Large intestine (tissue), 12 donors: ENCODE measurements around the gene GLIPR1. TPM values are rescaled to one million over a fixed set of nuclear protein-coding genes. Genes with fewer than 3 reads are reported as not detected.
A peak's percentile ranks its signal among the peaks of the same experiment; 100 is the strongest.
"Not testable (repeated sequence)": the region's sequence is repeated elsewhere in the genome, so short reads cannot be mapped to it uniquely, and the experiment has no call there.

Source experiments
- DNase-seq, 2 donors: peaks; one replicate each; pipeline versions ENCODE4 v3.0.0 to v3.0.0-alpha.2; 2013
- H3K27ac ChIP-seq: one replicate; pipeline ENCODE4 v1.5.1; 2013; ENCODE audit warnings: low read length
- H3K27me3 ChIP-seq: 2 replicates; pipeline ENCODE4 v1.6.1; 2013; ENCODE audit warnings: low read length; ENCODE audit not compliant: control insufficient read depth, insufficient read depth
- H3K36me3 ChIP-seq: 2 replicates; pipeline ENCODE4 v1.6.1; 2013; ENCODE audit warnings: low read length; ENCODE audit not compliant: control insufficient read depth, insufficient read depth
- H3K4me1 ChIP-seq: one replicate; pipeline ENCODE4 v1.6.1; 2013; ENCODE audit warnings: low read length; ENCODE audit not compliant: control insufficient read depth, insufficient read depth
- H3K4me3 ChIP-seq: one replicate; pipeline ENCODE4 v1.5.1; 2013; ENCODE audit warnings: low read length
- H3K9me3 ChIP-seq: one replicate; pipeline ENCODE4 v1.6.1; 2013; ENCODE audit warnings: mild to moderate bottlenecking, low read depth, low read length, moderate library complexity; ENCODE audit not compliant: control insufficient read depth
- WGBS: methylation state at CpG from one replicate; pipeline ENCODE4 v1.1.5; 2013; ENCODE audit warnings: low lambda C conversion rate; ENCODE audit not compliant: insufficient coverage; 5-methylcytosine and 5-hydroxymethylcytosine counted together
- long read RNA-seq, 11 donors: transcript quantifications; one replicate each; lab custom pipeline, GENCODE V29; 2026
- polyA plus RNA-seq: library from polyadenylated mRNA; unstranded; fragments of 120-200 nt; gene quantifications from one replicate; pipeline ENCODE4 v1.2.1, GENCODE V29; 2013

GLIPR1 gene
- 14.1 TPM for polyA plus RNA-seq
- long read RNA-seq, donor 1, full-length matches to known transcripts, result 6 of 42 reads
- long read RNA-seq, donor 1, partial matches to known transcripts, result 20 of 42 reads
- long read RNA-seq, donor 1, other reads (novel, unspliced or antisense), result 16 of 42 reads
- long read RNA-seq, donor 2, full-length matches to known transcripts, result 3 of 90 reads
- long read RNA-seq, donor 2, partial matches to known transcripts, result 45 of 90 reads
- long read RNA-seq, donor 2, other reads (novel, unspliced or antisense), result 42 of 90 reads
- long read RNA-seq, donor 3, result 0 reads
- long read RNA-seq, donor 4, result 0 reads
- long read RNA-seq, donor 5, full-length matches to known transcripts, result 2 of 20 reads
- long read RNA-seq, donor 5, partial matches to known transcripts, result 9 of 20 reads
- long read RNA-seq, donor 5, other reads (novel, unspliced or antisense), result 9 of 20 reads
- long read RNA-seq, donor 6, full-length matches to known transcripts, result 2 of 2 reads
- long read RNA-seq, donor 6, partial matches to known transcripts, result 0 of 2 reads
- long read RNA-seq, donor 6, other reads (novel, unspliced or antisense), result 0 of 2 reads
- long read RNA-seq, donor 7, full-length matches to known transcripts, result 2 of 24 reads
- long read RNA-seq, donor 7, partial matches to known transcripts, result 16 of 24 reads
- long read RNA-seq, donor 7, other reads (novel, unspliced or antisense), result 6 of 24 reads
- long read RNA-seq, donor 8, full-length matches to known transcripts, result 4 of 85 reads
- long read RNA-seq, donor 8, partial matches to known transcripts, result 53 of 85 reads
- long read RNA-seq, donor 8, other reads (novel, unspliced or antisense), result 28 of 85 reads
- long read RNA-seq, donor 9, full-length matches to known transcripts, result 7 of 7 reads
- long read RNA-seq, donor 9, partial matches to known transcripts, result 0 of 7 reads
- long read RNA-seq, donor 9, other reads (novel, unspliced or antisense), result 0 of 7 reads
- long read RNA-seq, donor 10, full-length matches to known transcripts, result 3 of 3 reads
- long read RNA-seq, donor 10, partial matches to known transcripts, result 0 of 3 reads
- long read RNA-seq, donor 10, other reads (novel, unspliced or antisense), result 0 of 3 reads
- long read RNA-seq, donor 11, full-length matches to known transcripts, result 5 of 5 reads
- long read RNA-seq, donor 11, partial matches to known transcripts, result 0 of 5 reads
- long read RNA-seq, donor 11, other reads (novel, unspliced or antisense), result 0 of 5 reads

DNA sequence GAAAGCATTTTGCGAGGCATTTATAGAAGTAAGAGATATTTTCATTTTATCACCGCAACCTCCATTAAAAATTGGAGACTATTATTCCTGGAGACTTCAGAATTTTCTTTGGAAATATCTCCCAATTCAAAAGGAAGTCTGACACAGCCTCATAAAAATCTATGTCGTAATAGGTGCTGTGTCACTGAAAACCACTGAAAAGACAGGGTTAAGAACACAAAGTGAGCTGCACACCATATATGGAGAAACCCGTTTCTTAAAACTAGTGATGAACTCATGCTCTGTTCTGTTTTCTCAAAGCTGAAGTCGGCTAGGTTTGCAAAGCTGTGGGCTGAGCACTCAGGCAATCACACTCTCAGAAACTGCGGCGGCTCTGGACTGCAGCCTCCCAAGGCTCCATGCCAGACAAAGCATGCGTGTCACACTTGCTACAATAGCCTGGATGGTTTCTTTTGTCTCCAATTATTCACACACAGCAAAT is at the start of gene GLIPR1:
Gene GLIPR1 (plus strand): TSS at position 287 of the 481 bp plus-strand sequence. CDS start 126 bp downstream, at position 413.
- peak within 1 kb of the TSS; percentile 22 for H3K27ac ChIP-seq
- H3K4me3 ChIP-seq, result peak within 1 kb of the TSS; percentile 27
- 90% methylated on average over 2 of the region's 8 CpGs for WGBS
- H3K36me3 ChIP-seq, result no peaks in the 10 kb centered on the region
- no peaks in the 10 kb centered on the region for H3K4me1 ChIP-seq
- H3K9me3 ChIP-seq, result no peaks in the 10 kb centered on the region
- DNase-seq, result peak; percentile 23 to 36
- no peaks in the 10 kb centered on the region for H3K27me3 ChIP-seq

GRCh38 chr12:75432924-75433323 is 47.6 kb upstream of the GLIPR1 start:
- Histone ChIP-seq H3K4me3 (no peak overlapping the region), H3K36me3 (no peaks in the 10 kb centered on the region), H3K27me3 (no peaks in the 10 kb centered on the region), H3K4me1 (no peaks in the 10 kb centered on the region), H3K9me3 (peaks cover 10% of the 10 kb centered on the region), H3K27ac (no peak overlapping the region)
- no peak for DNase-seq
- WGBS, result 60% methylated on average over 1 of the region's 1 CpG

DNA sequence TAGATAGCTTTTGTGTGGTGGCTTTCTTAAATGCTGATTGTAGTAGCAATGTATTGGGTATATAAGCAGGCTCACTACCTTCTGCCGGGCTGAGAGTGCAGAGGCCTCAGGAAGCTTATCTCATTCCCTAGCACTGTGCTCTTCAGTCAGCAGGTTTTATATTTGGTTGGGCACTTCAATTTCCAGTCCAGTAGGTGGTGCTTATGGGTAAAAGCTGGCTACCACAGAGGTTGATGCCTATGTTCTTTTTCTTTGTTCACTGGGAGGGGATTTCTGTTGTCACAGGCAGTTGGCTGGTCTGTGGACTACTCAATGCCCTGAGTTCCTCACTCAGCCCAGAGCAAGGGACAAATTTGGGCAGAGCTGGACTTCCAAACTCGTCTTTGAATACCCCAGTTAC is 43.0 kb upstream of the GLIPR1 start:
- no CpG with 5 or more reads among the region's 2 CpGs for WGBS
- peaks cover 12% of the 10 kb centered on the region for H3K9me3 ChIP-seq
- H3K27ac ChIP-seq, result no peak overlapping the region
- no peaks in the 10 kb centered on the region for H3K27me3 ChIP-seq
- peaks cover 6% of the 10 kb centered on the region for H3K4me1 ChIP-seq
- DNase-seq, result no peak
- H3K4me3 ChIP-seq, result no peak overlapping the region
- no peaks in the 10 kb centered on the region for H3K36me3 ChIP-seq

GRCh38 chr12:75438059-75438754 is 42.3 kb upstream of the GLIPR1 start:
- H3K27ac ChIP-seq, result no peak overlapping the region
- WGBS, result no CpG with 5 or more reads among the region's 4 CpGs
- peaks cover 12% of the 10 kb centered on the region for H3K9me3 ChIP-seq
- no peaks in the 10 kb centered on the region for H3K27me3 ChIP-seq
- H3K4me3 ChIP-seq, result no peak overlapping the region
- no peaks in the 10 kb centered on the region for H3K36me3 ChIP-seq
- DNase-seq, result no peak
- H3K4me1 ChIP-seq, result peaks cover 10% of the 10 kb centered on the region

GRCh38 chr12:75439048-75439447 is 41.5 kb upstream of the GLIPR1 start:
- Histone ChIP-seq H3K9me3 (peaks cover 12% of the 10 kb centered on the region), H3K27me3 (no peaks in the 10 kb centered on the region), H3K27ac (no peak overlapping the region), H3K4me1 (peaks cover 10% of the 10 kb centered on the region), H3K36me3 (no peaks in the 10 kb centered on the region), H3K4me3 (no peak overlapping the region)
- WGBS, result no CpG with 5 or more reads among the region's 2 CpGs
- no peak for DNase-seq

- no peak for DNase-seq
- Histone ChIP-seq H3K4me3 (no peak overlapping the region), H3K4me1 (peaks cover 10% of the 10 kb centered on the region), H3K27ac (no peak overlapping the region), H3K36me3 (no peaks in the 10 kb centered on the region), H3K9me3 (peaks cover 12% of the 10 kb centered on the region), H3K27me3 (no peaks in the 10 kb centered on the region)
Measured at GRCh38 chr12:75439930-75440329, 40.6 kb upstream of the GLIPR1 start.

- WGBS, result no CpG with 5 or more reads among the region's 4 CpGs
- H3K27me3 ChIP-seq, H3K27ac ChIP-seq, H3K36me3 ChIP-seq, H3K4me1 ChIP-seq, DNase-seq, H3K4me3 ChIP-seq: not testable (repeated sequence)
- peaks cover 12% of the 10 kb centered on the region for H3K9me3 ChIP-seq
Measured at GRCh38 chr12:75441687-75442449, 38.7 kb upstream of the GLIPR1 start.

DNA sequence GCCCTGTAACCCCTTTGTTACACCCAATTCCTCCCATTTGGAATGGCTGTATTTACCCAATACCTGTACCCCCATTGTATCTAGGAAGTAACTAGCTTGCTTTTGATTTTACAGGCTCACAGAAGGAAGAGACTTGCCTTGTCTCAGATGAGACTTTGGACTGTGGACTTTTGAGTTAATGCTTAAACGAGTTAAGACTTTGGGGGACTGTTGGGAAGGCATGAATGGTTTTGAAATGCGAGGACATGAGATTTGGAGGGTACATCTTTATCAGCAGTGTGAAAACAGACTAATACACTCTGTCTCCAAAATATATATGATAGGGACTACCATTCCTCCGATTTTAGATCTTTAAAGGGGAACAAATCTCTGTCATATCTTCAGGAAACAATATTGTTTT is 38.1 kb upstream of the GLIPR1 start:
- DNase-seq, result peak in 1 of 2 donors; percentile 28
- H3K4me3 ChIP-seq, H3K36me3 ChIP-seq, H3K27ac ChIP-seq, H3K27me3 ChIP-seq, H3K9me3 ChIP-seq, H3K4me1 ChIP-seq: not testable (repeated sequence)
- 60% methylated on average over 1 of the region's 3 CpGs for WGBS

GRCh38 chr12:75443709-75444108 is 36.8 kb upstream of the GLIPR1 start:
- H3K27ac ChIP-seq, result no peak overlapping the region
- no peaks in the 10 kb centered on the region for H3K36me3 ChIP-seq
- 100% methylated on average over 1 of the region's 3 CpGs for WGBS
- no peak overlapping the region for H3K4me3 ChIP-seq
- no peaks in the 10 kb centered on the region for H3K27me3 ChIP-seq
- no peak for DNase-seq
- peaks cover 10% of the 10 kb centered on the region for H3K4me1 ChIP-seq
- H3K9me3 ChIP-seq, result no peaks in the 10 kb centered on the region
